Astrocyte (in vitro differentiated cells and primary cell): ENCODE results near the gene PEAK1. TPM values are rescaled to one million over a fixed set of nuclear protein-coding genes. Genes with fewer than 3 reads are reported as not detected.

Experiments
- DNase-seq: peaks from one replicate; pipeline ENCODE4 v3.0.0-alpha.2; 2010; ENCODE audit warnings: low read depth
- FAIRE-seq: peaks from 2 replicates; lab custom pipeline; 2011; peaks lifted over from hg19 to GRCh38; lab: Jason Lieb, UNC
- H2AFZ ChIP-seq: 2 replicates; pipeline ENCODE4 v1.6.0; 2012; ENCODE audit warnings: low read depth, low read length, inconsistent platforms
- H3K27ac ChIP-seq: 2 replicates; pipeline ENCODE4 v1.5.1; 2011; ENCODE audit warnings: low read depth, low read length, inconsistent platforms
- H3K27me3 ChIP-seq: 2 replicates; pipeline ENCODE4 v1.6.0; 2011; ENCODE audit warnings: low read length, inconsistent platforms; ENCODE audit not compliant: insufficient read depth
- H3K36me3 ChIP-seq: 2 replicates; pipeline ENCODE4 v1.5.1; 2011; ENCODE audit warnings: low read length, inconsistent platforms; ENCODE audit not compliant: insufficient read depth
- H3K4me1 ChIP-seq: 2 replicates; pipeline ENCODE4 v1.5.1; 2011; ENCODE audit warnings: low read length, inconsistent platforms; ENCODE audit not compliant: insufficient read depth
- H3K4me2 ChIP-seq: 2 replicates; pipeline ENCODE4 v1.6.0; 2012; ENCODE audit warnings: low read length, inconsistent platforms
- H3K4me3 ChIP-seq: 2 replicates; pipeline ENCODE4 v1.5.1; 2011; ENCODE audit warnings: low read depth, mild to moderate bottlenecking, low read length, inconsistent platforms; ENCODE audit not compliant: insufficient read depth
- H3K79me2 ChIP-seq: 2 replicates; pipeline ENCODE4 v1.6.0; 2012; ENCODE audit warnings: mild to moderate bottlenecking, low read length, inconsistent platforms; ENCODE audit not compliant: insufficient read depth
- H3K9ac ChIP-seq: 2 replicates; pipeline ENCODE4 v1.6.0; 2012; ENCODE audit warnings: mild to moderate bottlenecking, low read length, inconsistent platforms
- H3K9me3 ChIP-seq: 2 replicates; pipeline ENCODE4 v1.5.1; 2012; ENCODE audit warnings: low read depth, mild to moderate bottlenecking, low read length, inconsistent platforms; ENCODE audit not compliant: insufficient read depth
- H4K20me1 ChIP-seq: 2 replicates; pipeline ENCODE4 v1.6.0; 2012; ENCODE audit warnings: low read length, inconsistent platforms; ENCODE audit not compliant: insufficient read depth
- H3K27ac Mint-ChIP-seq: one replicate; pipeline ENCODE4 v1.8.0; 2021; ENCODE audit warnings: mild to moderate bottlenecking, mixed read lengths; ENCODE audit not compliant: unreplicated experiment
- H3K27me3 Mint-ChIP-seq: one replicate; pipeline ENCODE4 v1.8.0; 2021; ENCODE audit warnings: low read depth, mixed read lengths; ENCODE audit not compliant: unreplicated experiment
- H3K36me3 Mint-ChIP-seq: one replicate; pipeline ENCODE4 v1.8.0; 2021; ENCODE audit warnings: low read depth, mixed read lengths; ENCODE audit not compliant: unreplicated experiment
- H3K4me1 Mint-ChIP-seq: one replicate; pipeline ENCODE4 v1.8.0; 2021; ENCODE audit warnings: low read depth, mixed read lengths; ENCODE audit not compliant: unreplicated experiment
- H3K4me3 Mint-ChIP-seq: one replicate; pipeline ENCODE4 v1.8.0; 2021; ENCODE audit warnings: mild to moderate bottlenecking, moderate library complexity, mixed read lengths; ENCODE audit not compliant: unreplicated experiment
- H3K9me3 Mint-ChIP-seq: one replicate; pipeline ENCODE4 v1.8.0; 2021; ENCODE audit warnings: mild to moderate bottlenecking, mixed read lengths; ENCODE audit not compliant: unreplicated experiment
- CTCF ChIP-seq: IDR thresholded peaks from 2 replicates; pipeline ENCODE4 v1.5.1; 2011; ENCODE audit warnings: low read depth, mild to moderate bottlenecking, inconsistent platforms, low read length, moderate library complexity; ENCODE audit not compliant: insufficient read depth
- EZH2 ChIP-seq: IDR thresholded peaks from 2 replicates; pipeline ENCODE4 v1.6.1; 2012; ENCODE audit warnings: mild to moderate bottlenecking, low read length, inconsistent platforms; ENCODE audit not compliant: insufficient read depth
- total RNA-seq: library from RNA; stranded (reverse); gene quantifications from 2 replicates; pipeline ENCODE4 v1.2.1, GENCODE V29; 2021

Gene PEAK1
- total RNA-seq, 1 donor from 2014 or later: 62.3 TPM

- H3K27me3 ChIP-seq: no peaks in the 10 kb centered on the region
- FAIRE-seq (no peak), DNase-seq (peak; percentile 20)
- Mint-ChIP-seq H3K27me3 (no peaks in the 10 kb centered on the region), H3K36me3 (peaks cover 3% of the 10 kb centered on the region), H3K4me3 (no peak overlapping the region), H3K27ac (no peak overlapping the region), H3K9me3 (no peaks in the 10 kb centered on the region), H3K4me1 (peaks cover 31% of the 10 kb centered on the region)
- H3K4me2 ChIP-seq: no peak overlapping the region
- H2AFZ ChIP-seq: no peak overlapping the region
- peaks cover 17% of the 10 kb centered on the region for H3K79me2 ChIP-seq
- H3K4me1 ChIP-seq: peaks cover 42% of the 10 kb centered on the region
- no peaks in the 10 kb centered on the region for H3K9me3 ChIP-seq
- no peak overlapping the region for H3K4me3 ChIP-seq
- no peak for TF ChIP-seq EZH2
- no peak for TF ChIP-seq CTCF
- no peaks in the 10 kb centered on the region for H3K36me3 ChIP-seq
- H4K20me1 ChIP-seq: peaks cover under 1% of the 10 kb centered on the region
- H3K9ac ChIP-seq: no peak overlapping the region
- H3K27ac ChIP-seq: peak overlapping the region; percentile 0
These were observed 34.4 kb upstream of the PEAK1 start for GRCh38 chr15:77454265-77454664.

GRCh38 chr15:77446840-77447390 is 27.0 kb upstream of the PEAK1 start:
- no peaks in the 10 kb centered on the region for H3K9me3 Mint-ChIP-seq
- TF ChIP-seq EZH2 (no peak), CTCF (no peak)
- no peaks in the 10 kb centered on the region for H3K27me3 Mint-ChIP-seq
- H3K27ac Mint-ChIP-seq: no peak overlapping the region
- Histone ChIP-seq H3K36me3 (no peaks in the 10 kb centered on the region), H3K9me3 (no peaks in the 10 kb centered on the region), H3K27me3 (no peaks in the 10 kb centered on the region), H3K4me2 (no peak overlapping the region), H3K79me2 (peaks cover 60% of the 10 kb centered on the region), H4K20me1 (peaks cover 48% of the 10 kb centered on the region), H3K4me3 (no peak overlapping the region), H3K27ac (no peak overlapping the region), H2AFZ (no peak overlapping the region), H3K9ac (no peak overlapping the region), H3K4me1 (no peaks in the 10 kb centered on the region)
- H3K4me3 Mint-ChIP-seq: no peak overlapping the region
- H3K36me3 Mint-ChIP-seq: peaks cover 8% of the 10 kb centered on the region
- no peak for DNase-seq
- no peak for FAIRE-seq
- peaks cover 20% of the 10 kb centered on the region for H3K4me1 Mint-ChIP-seq

- Histone ChIP-seq H3K79me2 (peaks cover 72% of the 10 kb centered on the region), H4K20me1 (peaks cover 71% of the 10 kb centered on the region), H3K4me1 (no peaks in the 10 kb centered on the region), H3K36me3 (no peaks in the 10 kb centered on the region), H3K4me3 (no peak overlapping the region), H3K9me3 (no peaks in the 10 kb centered on the region), H2AFZ (no peak overlapping the region), H3K4me2 (no peak overlapping the region), H3K9ac (no peak overlapping the region), H3K27ac (no peak overlapping the region), H3K27me3 (no peaks in the 10 kb centered on the region)
- peak; percentile 75 for DNase-seq
- no peak for TF ChIP-seq EZH2
- Mint-ChIP-seq H3K36me3 (peaks cover 2% of the 10 kb centered on the region), H3K27ac (peak overlapping the region; percentile 60), H3K9me3 (no peaks in the 10 kb centered on the region), H3K4me1 (peaks cover 28% of the 10 kb centered on the region), H3K27me3 (no peaks in the 10 kb centered on the region), H3K4me3 (no peak overlapping the region)
- FAIRE-seq: no peak
These were observed 20.6 kb upstream of the PEAK1 start for GRCh38 chr15:77440378-77440999.
